DMS114 treated with DMSO at 0.1 percent for 48 hours (cell line): ENCODE results near the gene PCDH11Y.
"Not testable (repeated sequence)": the region's sequence is repeated elsewhere in the genome, so short reads cannot be mapped to it uniquely, and the experiment has no call there.

Experiments
- DNase-seq: peaks from one replicate; lab custom pipeline; 2025; ENCODE audit not compliant: unreplicated experiment; lab: John Stamatoyannopoulos, UW

The PCDH11Y gene, protein sequence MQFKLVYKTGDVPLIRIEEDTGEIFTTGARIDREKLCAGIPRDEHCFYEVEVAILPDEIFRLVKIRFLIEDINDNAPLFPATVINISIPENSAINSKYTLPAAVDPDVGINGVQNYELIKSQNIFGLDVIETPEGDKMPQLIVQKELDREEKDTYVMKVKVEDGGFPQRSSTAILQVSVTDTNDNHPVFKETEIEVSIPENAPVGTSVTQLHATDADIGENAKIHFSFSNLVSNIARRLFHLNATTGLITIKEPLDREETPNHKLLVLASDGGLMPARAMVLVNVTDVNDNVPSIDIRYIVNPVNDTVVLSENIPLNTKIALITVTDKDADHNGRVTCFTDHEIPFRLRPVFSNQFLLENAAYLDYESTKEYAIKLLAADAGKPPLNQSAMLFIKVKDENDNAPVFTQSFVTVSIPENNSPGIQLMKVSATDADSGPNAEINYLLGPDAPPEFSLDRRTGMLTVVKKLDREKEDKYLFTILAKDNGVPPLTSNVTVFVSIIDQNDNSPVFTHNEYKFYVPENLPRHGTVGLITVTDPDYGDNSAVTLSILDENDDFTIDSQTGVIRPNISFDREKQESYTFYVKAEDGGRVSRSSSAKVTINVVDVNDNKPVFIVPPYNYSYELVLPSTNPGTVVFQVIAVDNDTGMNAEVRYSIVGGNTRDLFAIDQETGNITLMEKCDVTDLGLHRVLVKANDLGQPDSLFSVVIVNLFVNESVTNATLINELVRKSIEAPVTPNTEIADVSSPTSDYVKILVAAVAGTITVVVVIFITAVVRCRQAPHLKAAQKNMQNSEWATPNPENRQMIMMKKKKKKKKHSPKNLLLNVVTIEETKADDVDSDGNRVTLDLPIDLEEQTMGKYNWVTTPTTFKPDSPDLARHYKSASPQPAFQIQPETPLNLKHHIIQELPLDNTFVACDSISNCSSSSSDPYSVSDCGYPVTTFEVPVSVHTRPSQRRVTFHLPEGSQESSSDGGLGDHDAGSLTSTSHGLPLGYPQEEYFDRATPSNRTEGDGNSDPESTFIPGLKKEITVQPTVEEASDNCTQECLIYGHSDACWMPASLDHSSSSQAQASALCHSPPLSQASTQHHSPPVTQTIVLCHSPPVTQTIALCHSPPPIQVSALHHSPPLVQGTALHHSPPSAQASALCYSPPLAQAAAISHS (N-terminal part only)

DNA sequence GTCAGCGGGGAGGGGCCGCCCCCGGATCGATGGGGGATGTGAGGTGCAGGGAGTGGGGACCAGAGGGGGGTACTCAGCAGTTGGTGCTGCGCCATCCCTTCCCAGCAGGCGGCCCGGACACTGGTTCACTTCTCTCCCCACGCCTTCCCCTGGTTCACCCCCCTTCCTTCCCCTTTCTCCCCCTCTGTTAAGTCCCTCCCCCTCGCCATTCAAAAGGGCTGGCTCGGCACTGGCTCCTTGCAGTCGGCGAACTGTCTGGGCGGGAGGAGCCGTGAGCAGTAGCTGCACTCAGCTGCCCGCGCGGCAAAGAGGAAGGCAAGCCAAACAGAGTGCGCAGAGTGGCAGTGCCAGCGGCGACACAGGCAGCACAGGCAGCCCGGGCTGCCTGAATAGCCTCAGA is at the start of gene PCDH11Y:
Gene PCDH11Y (plus strand): TSS at position 240 of the 400 bp plus-strand sequence. CDS start 56,804 bp downstream, outside the sequence.
- DNase-seq = not testable (repeated sequence)

DNA sequence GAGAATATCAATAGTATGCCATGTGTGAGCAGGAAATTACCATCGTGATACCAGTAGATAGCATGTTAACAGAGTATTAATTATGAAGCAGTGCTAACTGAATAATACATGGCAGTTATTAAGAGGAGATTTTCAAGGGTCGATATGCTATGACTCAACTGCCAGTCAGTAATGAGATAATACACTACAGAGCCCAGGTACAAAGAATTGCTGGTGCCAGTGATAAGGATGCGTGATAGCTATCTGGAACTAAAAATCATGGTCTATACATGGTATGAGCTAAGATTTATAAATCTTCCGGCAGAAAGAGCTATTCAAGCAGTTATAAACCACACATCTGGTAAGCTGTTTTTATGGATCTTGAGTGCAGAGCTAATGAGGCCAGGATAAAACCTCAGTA is 32.2 kb upstream of the PCDH11Y start:
- DNase-seq = not testable (repeated sequence)

DNA sequence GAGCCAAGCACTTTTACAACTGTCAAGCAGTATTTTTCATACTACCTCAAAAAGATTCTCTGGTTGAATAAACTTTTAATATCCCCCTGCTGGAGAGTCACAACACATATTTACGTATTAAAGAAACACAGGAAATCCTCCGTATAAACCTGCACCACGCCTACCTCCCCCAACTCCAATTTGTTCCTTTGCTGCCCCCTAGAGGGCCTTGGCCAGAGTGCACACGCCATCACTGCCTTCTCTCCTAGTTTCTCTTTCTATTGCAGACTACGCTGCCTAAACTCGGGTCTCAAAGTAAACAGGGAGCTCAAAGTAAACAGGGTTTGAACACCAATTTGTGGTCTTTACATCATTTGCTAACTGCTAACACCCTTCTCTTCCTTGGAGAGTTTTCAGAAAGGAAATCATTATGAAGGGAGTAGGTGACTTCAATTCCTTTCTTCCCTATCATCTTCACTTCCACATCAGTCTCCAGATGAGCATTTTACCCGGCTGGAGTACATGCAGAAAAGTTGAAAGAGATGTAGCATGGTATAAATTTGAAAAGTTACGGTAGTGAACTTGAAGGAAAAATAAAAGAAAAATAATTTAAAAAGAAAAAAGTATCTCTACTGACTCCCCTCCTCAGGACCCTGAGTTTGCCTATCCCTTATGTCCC is 8.2 kb upstream of the PCDH11Y start:
- not testable (repeated sequence) for DNase-seq

DNA sequence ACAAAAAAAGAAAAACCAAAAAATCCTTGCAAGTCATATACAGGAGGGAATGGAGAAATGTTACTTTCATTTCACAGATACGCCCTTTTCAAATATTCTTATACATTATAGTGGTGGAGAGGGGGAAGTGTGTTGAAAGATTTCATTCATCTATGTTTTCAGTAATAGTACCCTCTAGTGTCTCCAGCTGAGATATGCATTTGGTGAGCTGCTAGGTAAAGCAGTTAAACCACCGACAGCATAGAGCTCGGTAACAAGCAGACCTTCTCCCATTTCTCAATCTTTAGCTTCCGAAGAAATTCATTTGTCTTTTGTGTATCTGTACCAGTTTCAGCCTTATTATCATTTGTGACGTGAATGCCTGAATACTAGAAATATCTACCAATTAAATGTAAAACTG is 5.2 kb upstream of the PCDH11Y start:
- DNase-seq = not testable (repeated sequence)

DNA sequence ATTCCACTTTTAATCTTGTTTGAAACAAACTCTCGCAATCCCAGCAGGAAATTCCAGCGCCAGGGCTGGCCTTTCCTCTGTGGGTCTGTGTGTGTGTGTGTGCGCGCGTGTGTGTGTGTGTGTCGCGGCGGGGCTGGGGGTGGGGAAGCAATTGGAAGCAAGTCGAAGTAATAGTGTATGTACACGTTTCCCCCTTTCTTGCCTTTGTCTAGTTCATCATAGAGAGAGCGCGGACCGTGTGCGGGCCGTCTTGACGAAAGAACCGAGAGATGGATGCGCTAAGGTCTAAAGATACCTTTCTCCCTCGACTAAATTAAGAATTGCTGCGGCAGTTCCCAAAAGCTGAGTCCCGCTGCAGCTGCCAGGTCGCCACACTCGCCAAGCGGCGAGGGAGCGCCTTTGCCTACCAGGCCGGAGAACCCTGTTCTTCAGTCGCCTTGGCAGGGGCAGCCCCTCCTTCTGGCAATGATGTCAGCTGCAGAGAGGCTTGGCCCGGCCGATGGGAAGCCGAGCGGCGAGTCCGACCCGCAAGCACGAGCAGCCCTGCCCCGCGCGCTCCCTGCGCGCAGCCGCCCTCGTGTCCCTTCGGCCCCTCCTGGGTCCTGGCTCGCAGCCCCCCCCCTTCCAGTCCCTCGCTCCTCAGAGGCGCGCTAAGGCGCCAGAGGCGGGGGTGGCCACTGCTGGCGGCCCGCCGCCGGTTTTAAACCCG is 2.5 kb downstream of the PCDH11Y start:
- DNase-seq = not testable (repeated sequence)

DNA sequence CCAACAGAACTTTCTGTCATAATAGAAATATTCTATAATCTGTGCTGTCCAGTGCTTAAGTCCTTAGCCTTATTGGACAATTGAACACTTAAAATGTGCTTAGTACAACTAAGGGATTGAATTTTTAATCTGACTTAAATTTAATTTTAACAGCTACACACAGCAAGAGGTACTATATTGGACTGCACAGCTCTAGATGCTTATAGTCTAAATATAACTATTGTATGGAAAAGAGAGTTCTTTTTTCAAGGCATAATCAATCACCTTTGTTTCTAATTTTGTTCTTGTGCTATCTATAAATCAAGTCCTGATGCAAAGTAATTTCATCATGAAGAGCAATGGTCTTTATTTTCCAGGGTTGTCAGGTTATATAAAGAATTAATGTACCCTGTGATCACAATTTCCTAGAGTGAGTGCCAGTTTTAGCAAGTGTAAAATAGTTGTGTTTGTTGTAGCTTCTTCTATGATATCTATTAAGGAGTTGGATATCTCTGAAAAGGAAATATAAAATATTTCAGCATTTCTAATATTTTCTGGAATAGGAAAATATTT is 39.0 kb downstream of the PCDH11Y start:
- not testable (repeated sequence) for DNase-seq

DNA sequence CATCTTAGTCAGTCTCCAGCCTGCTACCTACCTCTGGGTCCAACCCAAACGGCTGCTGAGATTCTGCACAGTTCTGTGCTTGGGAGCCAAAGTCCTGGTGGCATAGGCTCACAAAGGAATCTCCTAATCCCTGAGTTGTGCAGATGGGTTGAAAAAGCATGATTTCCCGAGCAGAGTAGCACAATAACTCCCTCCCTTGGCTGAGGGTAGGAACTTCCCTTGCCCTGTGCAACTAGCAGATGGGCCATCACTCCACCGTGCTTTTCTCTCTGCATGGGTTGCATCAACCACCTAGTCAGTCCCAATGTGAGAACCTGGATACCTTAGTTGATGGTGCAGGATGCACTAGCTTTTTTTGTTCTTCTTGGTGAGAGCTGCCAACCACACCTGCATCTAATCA is 82.9 kb downstream of the PCDH11Y start:
- DNase-seq = not testable (repeated sequence)

DNA sequence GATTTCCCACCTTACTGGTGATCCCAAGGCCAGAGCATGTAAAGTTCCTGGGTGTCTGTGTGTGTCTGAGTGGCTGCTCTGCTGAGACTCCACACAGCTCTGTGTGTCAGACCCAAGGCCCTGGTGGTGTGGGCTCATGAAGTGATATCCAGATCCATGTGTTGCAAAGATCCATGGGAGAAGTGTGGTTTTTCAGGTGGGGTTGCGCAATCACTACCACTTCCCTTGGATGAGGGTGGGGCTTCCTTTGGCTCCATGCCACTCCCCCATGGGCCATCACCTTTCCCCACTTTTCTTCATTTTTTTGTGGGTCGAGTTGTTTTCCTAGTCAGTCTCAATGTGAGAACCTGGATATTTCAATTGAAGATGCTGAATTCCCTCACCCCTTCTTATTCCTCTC is 182.9 kb downstream of the PCDH11Y start:
- DNase-seq = not testable (repeated sequence)

DNA sequence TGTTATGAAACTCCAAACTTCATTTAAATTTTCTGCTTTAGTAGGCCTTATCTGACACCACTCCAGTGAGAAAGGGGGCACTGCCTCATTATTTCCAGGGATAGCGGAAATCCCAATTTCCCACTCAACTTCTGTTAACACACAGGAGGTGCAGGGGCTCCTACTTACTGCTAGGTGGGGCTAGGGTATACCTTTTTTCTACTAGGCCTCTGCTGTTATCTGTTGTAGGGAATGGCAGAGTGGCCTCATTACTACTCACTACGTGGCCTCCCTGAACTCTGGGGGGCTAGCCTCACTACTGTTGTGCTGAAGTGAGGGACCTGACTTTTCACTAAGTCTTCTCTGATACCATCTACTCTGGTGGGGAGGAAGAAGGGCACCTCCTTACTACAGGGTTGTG is 215.0 kb downstream of the PCDH11Y start:
- not testable (repeated sequence) for DNase-seq

DNA sequence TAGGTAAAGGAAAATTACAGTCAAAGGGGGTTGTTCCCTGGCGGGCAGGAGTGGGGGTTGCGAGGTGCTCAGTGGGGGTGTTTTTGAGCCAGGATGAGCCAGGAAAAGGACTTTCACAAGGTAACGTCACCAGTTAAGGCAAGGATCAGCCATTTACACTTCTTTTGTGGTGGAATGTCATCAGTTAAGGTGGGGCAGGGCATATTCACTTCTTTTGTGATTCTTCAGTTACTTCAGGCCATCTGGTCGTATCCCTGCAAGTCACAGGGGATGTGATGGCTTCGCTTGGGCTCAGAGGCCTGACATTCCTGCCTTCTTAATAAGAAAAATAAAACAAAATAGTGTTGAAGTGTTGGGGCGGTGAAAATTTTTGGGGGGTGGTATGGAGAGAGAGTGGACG is 324.8 kb downstream of the PCDH11Y start:
- not testable (repeated sequence) for DNase-seq

DNA sequence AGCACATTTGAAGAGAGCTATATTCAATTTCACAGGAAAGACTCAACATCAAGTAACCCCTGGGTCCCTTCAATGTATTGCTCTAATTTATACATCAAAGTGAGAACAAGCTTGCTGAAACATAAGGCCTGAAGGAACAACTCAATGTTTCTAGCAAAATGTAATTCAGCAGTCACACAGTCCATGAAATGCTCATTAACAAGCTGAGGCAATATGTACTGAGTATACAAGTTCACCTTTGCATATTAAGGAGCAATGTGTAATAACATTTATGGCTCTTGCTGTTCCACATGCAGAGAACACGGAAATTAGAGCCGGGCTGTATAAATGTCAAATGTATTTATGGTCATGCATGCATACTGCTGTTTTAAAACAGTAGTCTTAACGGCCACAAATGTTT is 342.1 kb downstream of the PCDH11Y start:
- DNase-seq = not testable (repeated sequence)

DNA sequence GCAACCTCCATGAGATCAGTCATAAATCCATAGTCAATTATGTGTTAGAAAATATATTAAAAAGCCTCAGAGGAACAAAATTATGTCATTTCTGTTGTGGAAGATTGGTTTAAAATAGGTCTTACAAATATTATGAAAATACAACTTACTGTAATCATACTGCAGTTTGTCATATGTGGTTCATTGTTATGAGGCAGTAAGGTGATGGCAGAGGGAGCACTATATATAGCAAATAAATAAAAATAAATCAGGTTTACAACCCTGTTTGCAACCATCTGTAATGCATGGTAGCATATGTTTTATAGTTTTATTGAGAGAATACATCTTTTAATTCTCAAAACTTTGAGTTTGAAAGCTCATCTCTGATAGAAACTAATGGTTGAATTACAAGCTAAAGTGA is 543.6 kb downstream of the PCDH11Y start:
- DNase-seq = not testable (repeated sequence)

DNA sequence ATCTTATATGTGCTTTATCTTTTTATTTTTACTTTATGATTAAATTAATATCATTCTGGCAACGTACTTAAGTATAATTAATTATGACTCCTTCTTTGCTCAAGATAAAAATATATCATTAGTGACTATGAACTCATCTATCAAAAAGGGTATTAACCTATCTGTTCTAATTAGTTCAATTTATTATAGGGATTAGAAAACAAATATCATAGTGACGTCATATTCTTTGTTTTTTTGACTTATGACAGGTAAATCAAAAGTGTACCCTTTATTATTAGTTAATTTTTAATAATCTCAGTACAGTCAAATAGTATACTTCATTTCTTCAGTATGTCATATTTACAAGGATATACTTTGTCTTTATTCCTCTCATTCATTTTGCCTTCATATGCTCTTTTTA is 638.5 kb downstream of the PCDH11Y start:
- not testable (repeated sequence) for DNase-seq

DNA sequence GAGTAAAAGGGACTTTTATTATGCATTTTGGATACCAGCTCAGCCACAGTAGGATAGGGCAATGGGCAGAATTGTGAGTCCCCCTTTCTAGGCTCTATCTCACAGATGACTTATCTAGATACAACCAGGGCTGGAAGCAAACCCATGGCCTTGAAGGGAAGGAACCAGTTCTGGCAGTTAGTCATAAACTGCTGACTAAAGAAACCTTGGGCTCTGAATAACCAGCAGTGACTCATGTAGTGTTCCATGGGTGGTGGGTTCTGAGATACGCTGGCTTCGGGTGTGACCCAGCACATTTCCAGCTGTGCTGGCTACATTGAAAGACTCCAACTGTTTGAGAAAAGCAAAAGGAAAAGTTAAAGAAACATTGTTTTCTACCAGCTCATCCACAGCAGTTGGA is 679.2 kb downstream of the PCDH11Y start:
- DNase-seq = not testable (repeated sequence)

DNA sequence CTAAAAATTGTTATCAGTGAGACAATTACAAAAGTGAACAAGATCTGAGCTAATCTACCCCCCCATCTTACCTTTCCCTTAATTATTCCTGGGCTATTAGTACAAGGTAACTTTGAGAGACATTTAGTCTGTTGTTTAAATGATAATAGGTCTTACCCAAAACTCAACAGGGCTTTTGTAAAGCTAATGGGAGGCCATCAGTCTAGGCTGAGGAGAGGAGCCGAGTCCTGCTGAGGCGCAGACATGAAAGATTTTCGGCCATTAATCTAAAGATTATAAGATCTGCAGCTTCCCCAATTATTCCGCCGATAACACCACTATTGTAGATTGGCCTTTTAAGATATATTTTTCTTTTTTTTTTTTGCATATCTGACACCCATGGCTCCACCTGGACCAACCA is 708.6 kb downstream of the PCDH11Y start:
- not testable (repeated sequence) for DNase-seq

DNA sequence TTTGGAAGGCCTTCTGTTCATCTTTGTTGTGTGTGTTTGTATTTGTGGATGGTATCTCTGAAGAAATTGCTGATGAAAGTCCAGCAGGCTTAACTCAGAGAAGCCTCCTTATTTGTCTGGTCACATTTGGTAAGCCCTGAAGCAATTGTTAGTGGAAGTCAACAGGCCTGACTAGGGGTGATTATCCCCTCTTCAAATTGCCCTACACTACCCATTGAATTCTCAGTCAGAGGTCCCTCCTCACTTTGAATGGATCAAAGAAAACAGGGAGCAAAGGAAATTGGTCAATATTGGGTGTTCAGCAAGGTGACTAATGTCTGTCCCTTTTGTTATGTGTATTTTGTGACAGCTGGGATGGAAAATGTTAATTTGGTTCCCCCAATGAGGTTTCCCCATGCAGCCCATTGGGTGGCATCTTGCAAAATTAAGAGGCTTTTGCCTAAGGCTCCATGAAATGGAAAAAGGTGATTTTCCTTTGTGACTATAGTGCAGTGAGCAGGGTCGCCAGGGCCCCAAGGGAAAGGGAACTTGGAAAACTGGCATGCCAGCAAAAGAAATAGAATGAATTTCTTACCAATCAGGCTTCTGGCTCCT is 709.8 kb downstream of the PCDH11Y start:
- DNase-seq = not testable (repeated sequence)

DNA sequence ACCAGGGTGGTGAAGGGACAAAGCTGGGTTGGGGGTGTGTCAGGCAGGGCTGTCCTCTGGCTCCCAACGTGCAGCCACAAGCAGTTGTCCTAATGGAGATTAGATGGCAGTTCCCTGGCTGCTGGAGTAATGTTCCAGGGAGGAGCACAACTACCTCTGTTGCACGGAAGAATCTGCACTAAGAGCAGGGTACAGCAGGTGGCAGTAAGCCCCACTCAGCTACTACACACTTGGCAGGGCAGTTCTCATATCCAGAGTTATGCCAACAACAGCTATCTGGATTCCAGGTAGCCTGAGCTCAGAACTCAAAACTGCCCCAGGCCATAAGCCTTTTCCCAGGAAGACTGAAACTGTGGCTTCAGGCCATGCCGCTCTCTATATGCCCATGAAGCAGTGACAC is 761.3 kb downstream of the PCDH11Y start:
- DNase-seq = not testable (repeated sequence)

DNA sequence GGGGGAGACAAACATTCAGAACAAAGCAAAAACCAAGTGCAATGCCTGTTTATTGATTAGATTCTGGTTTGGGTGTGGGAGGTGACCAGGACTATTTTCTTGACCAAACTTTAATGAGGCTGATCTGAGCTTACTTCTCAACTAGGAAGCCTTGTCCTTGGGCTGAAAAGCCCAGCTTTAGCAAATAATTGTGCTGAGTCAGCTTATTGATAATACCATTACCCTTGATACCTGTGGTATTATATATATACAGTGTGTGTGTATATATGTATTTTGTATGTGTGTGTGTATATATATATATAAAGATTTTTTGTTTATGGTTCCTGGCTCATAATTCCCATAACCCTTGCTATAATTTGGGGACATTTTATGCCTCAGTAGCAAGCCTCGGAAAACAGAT is 776.4 kb downstream of the PCDH11Y start:
- not testable (repeated sequence) for DNase-seq
